SKM-1 treated with dmso at 0.1 percent for 144 hours (cell line): ENCODE results near the gene DERL3.
A peak's percentile ranks its signal among the peaks of the same experiment; 100 is the strongest.
"Not testable (repeated sequence)": the region's sequence is repeated elsewhere in the genome, so short reads cannot be mapped to it uniquely, and the experiment has no call there.

ENCODE experiments used
- DNase-seq: peaks from one replicate; lab custom pipeline; 2025; ENCODE audit not compliant: unreplicated experiment; lab: John Stamatoyannopoulos, UW

The DERL3 gene

GRCh38 chr22:23838681-23839468 is at the start of gene DERL3:
Gene DERL3, minus strand, starts transcription at chr22:23839006. Its CDS starts 19 bp downstream, at chr22:23838987.
- peak; percentile 100 for DNase-seq

- DNase-seq, result no peak
Measured at GRCh38 chr22:23884140-23884539, 45.3 kb upstream of the DERL3 start.

GRCh38 chr22:23883658-23884057 is 44.9 kb upstream of the DERL3 start:
- DNase-seq, result no peak

- no peak for DNase-seq
Measured at GRCh38 chr22:23882370-23882769, 43.6 kb upstream of the DERL3 start.

GRCh38 chr22:23878219-23878618 is 39.4 kb upstream of the DERL3 start:
- DNase-seq, result no peak

GRCh38 chr22:23877566-23877965 is 38.8 kb upstream of the DERL3 start:
- no peak for DNase-seq

GRCh38 chr22:23875801-23876200 is 37.0 kb upstream of the DERL3 start:
- no peak for DNase-seq

GRCh38 chr22:23874871-23875270 is 36.1 kb upstream of the DERL3 start:
- no peak for DNase-seq

GRCh38 chr22:23868580-23868979 is 29.8 kb upstream of the DERL3 start:
- no peak for DNase-seq

- DNase-seq, result not testable (repeated sequence)
Measured at GRCh38 chr22:23864499-23865154, 25.8 kb upstream of the DERL3 start.

- peak; percentile 5 for DNase-seq
Measured at GRCh38 chr22:23862103-23862502, 23.3 kb upstream of the DERL3 start.

- DNase-seq, result not testable (repeated sequence)
Measured at GRCh38 chr22:23860187-23860586, 21.4 kb upstream of the DERL3 start.

- DNase-seq, result no peak
Measured at GRCh38 chr22:23859201-23859600, 20.4 kb upstream of the DERL3 start.

GRCh38 chr22:23858484-23858815 is 19.6 kb upstream of the DERL3 start:
- no peak for DNase-seq

- DNase-seq, result peak; percentile 96
Measured at GRCh38 chr22:23857606-23858483, 19.0 kb upstream of the DERL3 start, which contains the start of gene SLC2A11. Gene SLC2A11, plus strand, starts transcription at chr22:23857875. Its CDS starts 125 bp downstream, at chr22:23858000.

- peak; percentile 53 for DNase-seq
Measured at GRCh38 chr22:23856721-23857605, 18.2 kb upstream of the DERL3 start.

GRCh38 chr22:23850136-23850611 is 11.4 kb upstream of the DERL3 start:
- DNase-seq, result no peak

GRCh38 chr22:23849009-23850006 is 10.5 kb upstream of the DERL3 start:
- DNase-seq, result peak; percentile 48
